Psoas muscle (tissue), 8 donors: Measurements from ENCODE around the gene AKR1B15. TPM values are rescaled to one million over a fixed set of nuclear protein-coding genes. Genes with fewer than 3 reads are reported as not detected.

Experiments
- ATAC-seq, 4 donors: fragments of 200-7000 bp; cut with Tn5 transposase; one replicate each; pipeline ENCODE4 v1.9.1; 2020; ENCODE audit warnings: moderate library complexity in 3 of 4, mild to moderate bottlenecking in 2 of 4
- DNase-seq, 2 donors: peaks; one replicate each; pipeline ENCODE4 v3.0.0-alpha.2; 2020
- H3K27ac ChIP-seq: fragments of 200-600 bp; one replicate; pipeline ENCODE4 v1.8.0; 2022
- H3K27me3 ChIP-seq, 3 donors: fragments of 200-600 bp in 1 of 3; one replicate each; pipeline versions ENCODE4 v1.6.1 to v1.8.0; 2013 to 2022; ENCODE audit warnings: low read length in 2 of 3, mild to moderate bottlenecking in 2 of 3, moderate library complexity in 1 of 3; ENCODE audit not compliant: insufficient read depth in 3 of 3
- H3K36me3 ChIP-seq, 2 donors: fragments of 200-600 bp in 1 of 2; one replicate each; pipeline versions ENCODE4 v1.6.1 to v1.8.0; 2013 to 2022; ENCODE audit warnings: low read depth in 1 of 2, mild to moderate bottlenecking in 1 of 2, moderate library complexity in 1 of 2; ENCODE audit not compliant: insufficient read depth in 1 of 2
- H3K4me1 ChIP-seq: fragments of 200-600 bp; one replicate; pipeline ENCODE4 v1.8.0; 2022
- H3K4me3 ChIP-seq: fragments of 200-600 bp; one replicate; pipeline ENCODE4 v1.8.0; 2022; ENCODE audit warnings: mild to moderate bottlenecking
- H3K9me3 ChIP-seq: fragments of 200-600 bp; one replicate; pipeline ENCODE4 v1.8.0; 2022
- CTCF ChIP-seq: fragments of 200-600 bp; IDR thresholded peaks from one replicate; pipeline ENCODE4 v1.8.0; 2022; ENCODE audit warnings: antibody characterized with exemption
- WGBS, 3 donors: extraction: QIAGEN DNeasy Blood & Tissue Kit; methylation state at CpG; one replicate each; pipeline versions ENCODE4 v1.1.6 to v1.1.7; 2013; 5-methylcytosine and 5-hydroxymethylcytosine counted together
- intact Hi-C, 2 donors: fragments of 100-400 bp; cut with DNase I; formaldehyde crosslinking; loops; one replicate each; pipeline versions ENCODE4 v1.11.0 to v1.14.2; 2022
- polyA plus RNA-seq, 3 donors: library from polyadenylated mRNA; stranded (reverse); fragments of 200-250 nt; gene quantifications; one replicate each; pipeline ENCODE4 v1.2.3, GENCODE V29; 2013
- total RNA-seq, 4 donors: library from RNA; stranded (reverse); fragmentation: NEBNext Ultra II Directional in 2 of 4; extraction: Animal tissue kit (Norgen Biotek cat#: 25700) in 2 of 4; gene quantifications; one replicate each; pipeline versions ENCODE4 v1.2.1 to v1.2.4, GENCODE V29; 2021 to 2023
- donor health status: healthy with polysubstance abuse.
- donor health status: DM: no; HTN: no; CAD: no; lungs with moderate emphysema.
- donor health status: Bipolar disorder and iron deficiency.
- donor health status: healthy.
- donor health status: DM: yes; HTN: yes; CAD: no.
- donor health status: DM: no; HTN: no; CAD: no.
- donor health status: DM: no; HTN: no; CAD: no.
- donor health status: DM: yes; HTN: yes; CAD: no.

AKR1B15 gene
- total and polyA plus RNA-seq, 7 donors = 6.5 to 49.9 (median 16.5) TPM

GRCh38 chr7:134587750-134588149 lies 38.8 kb downstream of the AKR1B15 start:
- no peak overlapping the region for H3K27ac ChIP-seq
- intact Hi-C loops = no loop called here
- TF ChIP-seq CTCF = no peak

GRCh38 chr7:134589491-134589941 lies 40.6 kb downstream of the AKR1B15 start:
- DNase-seq (no peak), ATAC-seq (no peak)
- Histone ChIP-seq H3K36me3 (no peaks in the 10 kb centered on the region), H3K4me3 (no peak overlapping the region), H3K27me3 (no peaks in the 10 kb centered on the region), H3K4me1 (peaks cover 13% of the 10 kb centered on the region), H3K27ac (no peak overlapping the region), H3K9me3 (no peaks in the 10 kb centered on the region)
- intact Hi-C loops = no loop called here
- whole genome bisulfite sequencing, 3 donors = 30 to 34% (median 34%) methylated on average over 3 of the region's 3 CpGs
- no peak for TF ChIP-seq CTCF

More at GRCh38 chr7:134587750-134588149, 38.8 kb downstream of the AKR1B15 start:
- DNase-seq = no peak
- Histone ChIP-seq H3K4me1 (no peaks in the 10 kb centered on the region), H3K36me3 (no peaks in the 10 kb centered on the region), H3K4me3 (no peak overlapping the region), H3K27me3 (no peaks in the 10 kb centered on the region), H3K9me3 (no peaks in the 10 kb centered on the region)
- WGBS, 3 donors = 61 to 78% (median 75%) methylated on average over 2 of the region's 2 CpGs
- ATAC-seq = no peak

GRCh38 chr7:134593530-134594392 lies 44.9 kb downstream of the AKR1B15 start:
- no peak overlapping the region for H3K4me3 ChIP-seq
- H3K27me3 ChIP-seq = no peaks in the 10 kb centered on the region
- no peak for TF ChIP-seq CTCF
- no peaks in the 10 kb centered on the region for H3K36me3 ChIP-seq
- H3K9me3 ChIP-seq = no peaks in the 10 kb centered on the region
- peak; percentile 61 for DNase-seq
- WGBS, 3 donors = 63 to 72% (median 67%) methylated on average over 8 of the region's 8 CpGs
- intact Hi-C loops = no loop called here
- H3K27ac ChIP-seq = peak overlapping the region; percentile 57
- ATAC-seq = peak in 2 of 4 donors; percentile 25 to 39
- peaks cover 14% of the 10 kb centered on the region for H3K4me1 ChIP-seq

- ATAC-seq = no peak
- TF ChIP-seq CTCF = no peak
- Histone ChIP-seq H3K4me1 (peaks cover 14% of the 10 kb centered on the region), H3K27ac (no peak overlapping the region), H3K4me3 (no peak overlapping the region), H3K27me3 (no peaks in the 10 kb centered on the region), H3K9me3 (no peaks in the 10 kb centered on the region), H3K36me3 (no peaks in the 10 kb centered on the region)
- intact Hi-C loops = no loop called here
- 35 to 82% (median 81%) methylated on average over 1 of the region's 1 CpG for WGBS, 3 donors
- no peak for DNase-seq
These were observed 46.0 kb downstream of the AKR1B15 start for GRCh38 chr7:134594877-134595276.
